ENCODE results near the gene EYA2.

The EYA2 gene

DNA sequence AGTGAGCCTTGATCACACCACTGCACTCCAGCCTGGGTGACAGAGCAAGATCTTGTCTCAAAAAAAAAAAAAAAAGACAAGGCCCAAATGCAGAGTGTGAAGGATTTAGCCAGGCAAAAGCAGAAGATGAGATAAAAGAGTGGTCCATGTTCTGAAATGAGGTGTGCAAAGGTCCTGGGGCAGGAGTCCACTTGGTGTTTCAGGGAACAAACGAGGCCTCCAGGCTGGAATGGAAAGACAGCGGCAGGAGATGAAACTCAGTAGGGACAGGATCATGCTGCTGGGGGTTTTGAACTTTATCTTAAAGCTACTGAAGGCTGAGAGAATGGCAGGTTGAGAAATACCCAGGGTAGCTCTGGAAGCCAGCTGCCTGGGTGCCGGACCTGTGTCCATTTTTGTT, 283.6 kb downstream of the EYA2 start:
- no peak overlapping the region for H3K27ac ChIP-seq
- TF ChIP-seq ZFX (IDR thresholded peaks at IDR 0.05), result no peak
- TF ChIP-seq, protein P1, sequence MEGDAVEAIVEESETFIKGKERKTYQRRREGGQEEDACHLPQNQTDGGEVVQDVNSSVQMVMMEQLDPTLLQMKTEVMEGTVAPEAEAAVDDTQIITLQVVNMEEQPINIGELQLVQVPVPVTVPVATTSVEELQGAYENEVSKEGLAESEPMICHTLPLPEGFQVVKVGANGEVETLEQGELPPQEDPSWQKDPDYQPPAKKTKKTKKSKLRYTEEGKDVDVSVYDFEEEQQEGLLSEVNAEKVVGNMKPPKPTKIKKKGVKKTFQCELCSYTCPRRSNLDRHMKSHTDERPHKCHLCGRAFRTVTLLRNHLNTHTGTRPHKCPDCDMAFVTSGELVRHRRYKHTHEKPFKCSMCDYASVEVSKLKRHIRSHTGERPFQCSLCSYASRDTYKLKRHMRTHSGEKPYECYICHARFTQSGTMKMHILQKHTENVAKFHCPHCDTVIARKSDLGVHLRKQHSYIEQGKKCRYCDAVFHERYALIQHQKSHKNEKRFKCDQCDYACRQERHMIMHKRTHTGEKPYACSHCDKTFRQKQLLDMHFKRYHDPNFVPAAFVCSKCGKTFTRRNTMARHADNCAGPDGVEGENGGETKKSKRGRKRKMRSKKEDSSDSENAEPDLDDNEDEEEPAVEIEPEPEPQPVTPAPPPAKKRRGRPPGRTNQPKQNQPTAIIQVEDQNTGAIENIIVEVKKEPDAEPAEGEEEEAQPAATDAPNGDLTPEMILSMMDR (conservative IDR thresholded peaks at IDR 0.05), result no peak

DNA sequence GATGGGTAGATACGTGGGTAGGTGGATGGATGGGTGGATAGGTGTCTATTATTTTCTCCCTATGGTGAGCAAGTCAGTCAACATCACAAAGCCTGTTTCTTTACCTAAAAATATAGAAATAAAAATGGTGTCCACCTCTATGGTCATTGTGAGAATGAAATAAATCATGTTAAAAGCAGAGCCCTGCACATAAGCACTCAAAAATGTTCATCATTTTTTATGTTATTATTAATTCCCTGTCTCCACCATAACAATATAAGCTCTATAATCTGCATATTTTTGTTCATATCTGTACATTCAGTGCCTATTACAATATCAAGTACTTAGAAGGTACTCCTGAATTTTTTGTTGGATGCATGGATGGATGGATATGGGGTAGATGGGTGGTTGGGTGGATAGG, 284.2 kb downstream of the EYA2 start:
- H3K27ac ChIP-seq, result no peak overlapping the region
- no peak for TF ChIP-seq ZFX (IDR thresholded peaks at IDR 0.05)
- TF ChIP-seq, protein P1 (conservative IDR thresholded peaks at IDR 0.05), result no peak

DNA sequence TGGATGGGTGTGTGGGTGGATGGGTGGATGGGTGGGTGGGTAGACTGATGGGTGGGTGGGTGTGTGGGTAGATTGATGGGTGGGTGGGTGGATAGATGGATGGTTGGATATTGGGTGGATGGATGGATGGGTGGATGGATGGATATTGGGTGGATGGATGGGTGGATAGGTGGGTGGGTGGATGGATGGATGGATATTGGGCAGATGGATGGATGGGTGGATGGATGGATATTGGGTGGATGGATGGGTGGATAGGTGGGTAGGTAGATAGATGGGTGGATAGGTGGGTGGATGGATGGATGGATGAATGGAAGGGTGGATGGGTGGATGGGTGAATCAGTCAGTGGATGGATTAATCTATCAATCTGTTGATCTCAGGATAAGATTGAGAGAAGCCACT, 284.6 kb downstream of the EYA2 start:
- H3K27ac ChIP-seq, result no peak overlapping the region
- TF ChIP-seq, protein P1 (conservative IDR thresholded peaks at IDR 0.05), result no peak
- no peak for TF ChIP-seq ZFX (IDR thresholded peaks at IDR 0.05)

DNA sequence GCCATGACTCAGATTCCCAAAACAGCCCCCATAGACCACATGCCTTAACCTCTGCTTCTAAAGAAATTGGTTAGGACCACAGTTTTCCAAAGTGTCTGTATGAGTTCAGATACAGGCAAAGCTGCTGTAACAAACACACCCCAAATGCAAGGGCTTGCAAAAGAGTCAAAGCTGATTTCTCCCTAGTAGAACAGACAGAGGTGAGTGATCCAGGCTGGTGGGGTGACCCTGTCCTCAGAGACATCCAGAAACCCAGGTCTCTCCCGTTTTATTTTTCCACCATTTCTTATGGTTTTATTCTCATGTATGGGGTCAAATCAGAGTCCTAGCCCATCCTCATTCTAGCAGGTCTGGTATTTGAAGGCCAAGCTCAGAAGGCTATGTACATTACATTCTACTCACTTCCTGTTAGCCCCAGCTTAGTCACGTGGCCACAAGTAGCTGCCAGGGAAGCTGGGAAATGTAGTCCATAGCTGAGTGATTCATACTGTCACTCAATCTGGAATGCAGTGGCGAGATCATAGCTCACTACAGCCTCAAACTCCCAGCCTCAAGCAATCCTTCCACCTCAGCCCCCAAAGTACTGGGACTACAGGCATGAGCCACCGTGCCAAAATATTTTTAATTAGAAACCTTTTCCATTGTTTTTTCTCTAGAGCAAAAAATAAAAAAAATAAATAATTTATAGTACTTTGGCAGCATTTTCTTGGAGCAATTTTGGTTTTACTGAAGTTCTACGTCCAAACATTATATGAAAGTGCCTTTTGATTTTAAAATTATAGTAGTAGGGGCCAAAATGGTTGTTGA, 286.6 kb downstream of the EYA2 start:
- H3K27ac ChIP-seq, result no peak overlapping the region

DNA sequence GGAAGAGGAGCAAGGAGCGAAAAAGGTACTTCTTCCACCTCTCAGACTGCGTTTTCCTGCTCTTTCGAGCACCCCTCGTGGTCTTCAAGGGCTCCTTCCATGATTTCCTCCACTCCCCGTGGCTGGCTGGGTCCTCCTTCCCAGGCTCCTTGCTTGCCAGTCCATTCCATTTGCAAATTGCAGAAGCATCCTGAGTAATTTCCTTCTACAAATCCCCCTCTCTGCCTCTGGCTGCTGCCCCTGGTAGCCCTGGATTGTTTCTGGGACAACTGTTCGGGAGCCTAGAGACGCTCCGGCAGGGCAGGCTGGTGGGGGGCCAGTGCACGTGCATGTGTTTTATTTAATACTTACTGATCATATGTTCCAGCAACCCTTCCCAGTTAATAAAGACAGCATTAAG, 288.7 kb downstream of the EYA2 start:
- no peak overlapping the region for H3K27ac ChIP-seq
- no peak for TF ChIP-seq ZFX (IDR thresholded peaks at IDR 0.05)
- TF ChIP-seq, protein P1 (conservative IDR thresholded peaks at IDR 0.05), result no peak

More for the DNA sequence above, 286.6 kb downstream of the EYA2 start:
- TF ChIP-seq, protein P1 (conservative IDR thresholded peaks at IDR 0.05), result no peak
- TF ChIP-seq ZFX (IDR thresholded peaks at IDR 0.05), result no peak

DNA sequence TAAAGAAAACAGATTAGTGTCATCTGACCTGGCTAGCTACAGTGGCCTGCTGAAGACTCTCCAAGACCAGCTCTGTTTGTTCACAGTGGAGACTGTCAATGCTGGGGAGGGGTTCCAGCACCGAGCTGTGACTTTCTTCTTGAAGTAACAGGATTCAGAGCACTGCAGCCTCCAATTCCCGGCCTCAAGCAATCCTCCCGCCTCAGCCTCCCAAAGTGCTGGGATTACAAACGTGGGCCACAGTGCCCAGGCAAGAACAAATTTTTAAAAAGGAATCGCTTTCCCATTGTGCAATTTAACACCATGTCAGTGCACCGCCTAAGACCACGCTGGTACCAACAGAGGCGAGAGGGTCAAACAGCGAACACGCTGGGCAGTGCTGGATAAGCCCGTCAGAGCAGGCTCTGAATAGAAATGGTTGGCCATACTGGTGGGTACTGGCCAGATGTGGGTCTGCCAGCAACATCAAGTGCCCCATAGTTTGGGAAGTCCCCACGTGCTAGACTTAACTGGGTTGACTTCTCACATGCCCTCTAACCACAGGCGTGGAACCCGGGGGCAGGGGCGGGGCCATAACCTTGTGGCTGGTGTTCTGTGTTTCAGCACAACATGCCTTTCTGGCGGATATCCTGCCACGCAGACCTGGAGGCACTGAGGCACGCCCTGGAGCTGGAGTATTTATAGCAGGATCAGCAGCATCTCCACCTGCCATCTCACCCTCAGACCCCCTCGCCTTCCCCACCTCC, 293.0 kb downstream of the EYA2 start:
- TF ChIP-seq ZFX (IDR thresholded peaks at IDR 0.05), result no peak
- TF ChIP-seq, protein P1 (conservative IDR thresholded peaks at IDR 0.05), result no peak
- H3K27ac ChIP-seq, result no peak overlapping the region

DNA sequence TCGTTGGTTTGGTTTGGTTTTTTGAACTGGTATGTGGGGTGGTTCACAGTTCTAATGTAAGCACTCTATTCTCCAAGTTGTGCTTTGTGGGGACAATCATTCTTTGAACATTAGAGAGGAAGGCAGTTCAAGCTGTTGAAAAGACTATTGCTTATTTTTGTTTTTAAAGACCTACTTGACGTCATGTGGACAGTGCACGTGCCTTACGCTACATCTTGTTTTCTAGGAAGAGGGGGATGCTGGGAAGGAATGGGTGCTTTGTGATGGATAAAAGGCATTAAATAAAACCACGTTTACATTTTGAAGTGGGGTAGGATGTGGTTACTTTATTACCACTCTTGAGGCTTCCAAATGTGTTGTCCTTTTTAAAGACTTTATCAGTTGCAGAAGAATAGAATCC, 293.9 kb downstream of the EYA2 start:
- H3K27ac ChIP-seq, result no peak overlapping the region
- TF ChIP-seq ZFX (IDR thresholded peaks at IDR 0.05), result no peak
- TF ChIP-seq, protein P1 (conservative IDR thresholded peaks at IDR 0.05), result no peak

Data from C4-2B (cell line).